HUES48 (cell line): Measurements from ENCODE around the gene PKD2.
A peak's percentile ranks its signal among the peaks of the same experiment; 100 is the strongest.

Experiments used
- H3K27ac ChIP-seq: one replicate; pipeline ENCODE4 v1.7.0; 2013; ENCODE audit warnings: low read depth, low read length, inconsistent platforms
- H3K27me3 ChIP-seq: 2 replicates; pipeline ENCODE4 v1.6.1; 2013; ENCODE audit warnings: mild to moderate bottlenecking, low read length; ENCODE audit not compliant: control insufficient read depth, insufficient read depth
- H3K36me3 ChIP-seq: 2 replicates; pipeline ENCODE4 v1.6.1; 2013; ENCODE audit warnings: low read length; ENCODE audit not compliant: control insufficient read depth, insufficient read depth
- H3K4me1 ChIP-seq: 2 replicates; pipeline ENCODE4 v1.6.1; 2013; ENCODE audit warnings: mild to moderate bottlenecking, low read length; ENCODE audit not compliant: control insufficient read depth, insufficient read depth
- H3K4me3 ChIP-seq: 2 replicates; pipeline ENCODE4 v1.5.1; 2013; ENCODE audit warnings: mild to moderate bottlenecking, low read depth, low read length
- H3K9ac ChIP-seq: 2 replicates; pipeline ENCODE4 v1.6.1; 2013; ENCODE audit warnings: mild to moderate bottlenecking, low read depth, low read length, moderate library complexity
- H3K9me3 ChIP-seq: 2 replicates; pipeline ENCODE4 v1.6.1; 2013; ENCODE audit warnings: low read length; ENCODE audit not compliant: control insufficient read depth, insufficient read depth

The PKD2 gene

DNA sequence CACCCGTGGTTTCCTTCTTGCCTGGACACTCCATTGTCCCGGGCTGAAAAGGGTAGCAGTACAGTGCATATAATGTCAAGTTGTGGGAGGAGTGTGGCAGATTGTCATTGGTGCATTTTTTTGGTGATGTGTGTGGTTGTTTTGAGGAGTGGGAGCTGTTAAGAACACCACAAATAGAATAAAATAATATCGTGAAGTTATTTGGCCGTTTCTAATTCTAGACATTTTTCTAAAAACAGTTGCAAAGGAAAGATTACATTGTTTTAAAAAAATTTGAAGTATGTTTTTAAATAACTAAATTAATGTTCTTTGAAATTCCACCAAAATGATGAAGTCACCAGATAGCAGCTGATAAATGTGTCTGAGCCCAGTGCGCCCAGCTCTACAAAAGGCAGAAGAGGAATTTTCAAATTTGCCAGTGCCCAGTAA lies 1.3 kb downstream of the PKD2 start:
- Histone ChIP-seq H3K27ac (no peak overlapping the region), H3K27me3 (peaks cover 22% of the 10 kb centered on the region), H3K4me3 (peak overlapping the region; percentile 68), H3K9ac (peak overlapping the region; percentile 80; the same call in 1 of the 2 replicates), H3K9me3 (no peaks in the 10 kb centered on the region), H3K36me3 (no peaks in the 10 kb centered on the region), H3K4me1 (peaks cover 51% of the 10 kb centered on the region)

- no peaks in the 10 kb centered on the region for H3K36me3 ChIP-seq
- no peaks in the 10 kb centered on the region for H3K9me3 ChIP-seq
- peaks cover 51% of the 10 kb centered on the region for H3K4me1 ChIP-seq
- no peak overlapping the region for H3K27ac ChIP-seq
- peak overlapping the region; percentile 68; the same call in 1 of the 2 replicates for H3K4me3 ChIP-seq
- H3K27me3 ChIP-seq, result peaks cover 22% of the 10 kb centered on the region
- no peak overlapping the region for H3K9ac ChIP-seq
Observed at GRCh38 chr4:88009871-88010270, 2.4 kb downstream of the PKD2 start.

DNA sequence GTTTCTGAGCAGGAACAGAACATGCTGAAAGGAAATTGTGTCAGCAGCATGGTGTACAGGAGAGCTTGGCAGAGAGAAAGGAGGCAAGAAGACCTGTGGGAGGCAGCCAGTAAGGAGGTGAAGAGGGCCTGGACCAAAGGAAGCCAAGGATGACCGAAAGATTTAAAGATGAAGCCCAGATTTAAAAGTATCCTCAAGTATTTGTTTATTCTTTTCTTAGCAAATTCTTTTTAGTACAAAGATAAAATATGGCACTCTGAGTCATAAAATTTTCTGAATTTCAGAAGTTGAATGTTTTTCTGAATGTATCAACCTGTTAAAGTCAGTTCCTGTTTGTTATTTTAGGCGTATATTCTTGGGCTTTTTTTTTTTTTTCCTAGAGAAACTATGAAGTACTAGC lies 3.5 kb downstream of the PKD2 start:
- Histone ChIP-seq H3K4me3 (no peak overlapping the region), H3K36me3 (no peaks in the 10 kb centered on the region), H3K27me3 (peaks cover 12% of the 10 kb centered on the region), H3K9ac (no peak overlapping the region), H3K9me3 (no peaks in the 10 kb centered on the region), H3K27ac (no peak overlapping the region), H3K4me1 (peaks cover 51% of the 10 kb centered on the region)

- no peak overlapping the region for H3K27ac ChIP-seq
- H3K4me3 ChIP-seq, result no peak overlapping the region
- no peak overlapping the region for H3K9ac ChIP-seq
- H3K36me3 ChIP-seq, result no peaks in the 10 kb centered on the region
- peaks cover 43% of the 10 kb centered on the region for H3K4me1 ChIP-seq
- no peaks in the 10 kb centered on the region for H3K9me3 ChIP-seq
- H3K27me3 ChIP-seq, result no peaks in the 10 kb centered on the region
Observed at GRCh38 chr4:88012647-88013046, 5.2 kb downstream of the PKD2 start.

- Histone ChIP-seq H3K4me1 (peaks cover 33% of the 10 kb centered on the region), H3K9ac (no peak overlapping the region)
Observed at GRCh38 chr4:88014386-88014905, 7.0 kb downstream of the PKD2 start.

DNA sequence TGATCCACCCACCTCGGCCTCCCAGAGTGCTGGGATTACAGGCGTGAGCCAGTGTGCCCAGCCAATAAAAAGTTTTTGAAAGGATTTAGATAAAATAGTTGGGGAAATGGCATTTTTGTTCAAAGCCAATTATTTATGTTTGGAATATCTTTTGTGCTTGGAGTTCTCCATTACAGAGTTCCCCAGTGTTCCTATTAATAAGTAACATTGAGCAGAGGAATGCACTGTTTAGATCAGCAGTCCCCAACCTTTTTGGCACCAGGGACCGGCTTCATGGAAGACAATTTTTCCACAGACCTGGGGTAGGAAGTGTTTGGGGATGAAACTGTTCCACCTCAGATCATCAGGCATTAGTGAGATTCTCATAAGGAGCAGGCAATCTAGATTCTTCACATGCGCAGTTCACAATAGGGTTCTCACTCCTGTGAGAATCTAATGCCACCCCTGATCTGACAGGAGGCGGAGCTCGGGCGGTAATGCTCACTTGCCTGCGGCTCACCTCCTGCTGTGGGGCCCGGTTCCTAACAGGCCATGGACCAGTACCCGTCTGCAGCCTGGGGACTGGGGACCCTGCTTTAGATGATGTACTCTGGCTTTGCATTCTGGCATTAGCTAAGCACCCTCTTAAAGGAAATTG lies 8.3 kb downstream of the PKD2 start:
- H3K9ac ChIP-seq, result no peak overlapping the region
- H3K9me3 ChIP-seq, result no peaks in the 10 kb centered on the region
- H3K4me1 ChIP-seq, result peaks cover 22% of the 10 kb centered on the region; the same call in 1 of the 2 replicates
- H3K36me3 ChIP-seq, result peaks cover 15% of the 10 kb centered on the region
- H3K27me3 ChIP-seq, result no peaks in the 10 kb centered on the region
- no peak overlapping the region for H3K4me3 ChIP-seq
- H3K27ac ChIP-seq, result no peak overlapping the region

More at GRCh38 chr4:88014386-88014905, 7.0 kb downstream of the PKD2 start:
- no peak overlapping the region for H3K27ac ChIP-seq
- H3K9me3 ChIP-seq, result no peaks in the 10 kb centered on the region
- peaks cover 2% of the 10 kb centered on the region; the same call in 1 of the 2 replicates for H3K36me3 ChIP-seq
- no peaks in the 10 kb centered on the region for H3K27me3 ChIP-seq
- no peak overlapping the region for H3K4me3 ChIP-seq

DNA sequence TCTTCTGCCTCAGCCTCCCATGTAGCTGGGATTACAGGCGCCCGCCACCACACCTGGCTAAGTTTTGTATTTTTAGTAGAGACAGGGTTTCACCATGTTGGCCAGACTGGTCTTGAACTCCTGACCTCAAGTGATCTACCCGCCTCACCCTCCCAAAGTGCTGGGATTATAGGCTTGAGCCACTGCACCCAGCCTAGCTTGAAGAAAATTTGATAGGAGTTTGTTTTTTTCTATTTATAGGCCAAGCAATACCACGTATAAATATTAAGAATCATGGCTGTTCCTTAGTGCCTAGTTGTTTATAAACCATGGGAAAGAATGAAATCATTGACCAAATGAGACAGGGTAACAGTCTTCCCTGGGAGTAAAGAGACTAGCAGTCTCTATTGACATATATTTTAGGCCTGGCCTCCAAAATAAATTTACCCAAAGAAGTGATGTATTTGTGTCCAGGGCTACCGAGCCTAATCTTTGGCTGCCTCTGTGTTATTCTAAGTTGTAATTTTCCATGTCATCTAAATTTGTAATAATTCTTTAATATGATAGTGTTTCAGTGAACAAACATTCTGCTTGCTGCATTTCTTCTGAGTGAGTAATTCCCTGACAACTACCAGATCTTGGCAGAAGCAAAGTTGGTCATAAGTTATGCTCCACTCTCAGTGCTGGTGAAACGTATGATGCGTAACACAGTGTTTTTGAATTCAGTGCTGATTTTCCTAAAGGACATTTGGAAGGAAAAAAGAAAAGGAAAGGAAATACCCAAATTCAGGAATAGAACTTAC lies 10.3 kb downstream of the PKD2 start:
- H3K36me3 ChIP-seq, result peaks cover 34% of the 10 kb centered on the region
- no peaks in the 10 kb centered on the region for H3K27me3 ChIP-seq
- no peak overlapping the region for H3K4me3 ChIP-seq
- no peak overlapping the region for H3K27ac ChIP-seq
- 0 out of 2 replicates have a peak, but pooled peaks cover 7% of the 10 kb centered on the region for H3K4me1 ChIP-seq
- no peak overlapping the region for H3K9ac ChIP-seq
- no peaks in the 10 kb centered on the region for H3K9me3 ChIP-seq

DNA sequence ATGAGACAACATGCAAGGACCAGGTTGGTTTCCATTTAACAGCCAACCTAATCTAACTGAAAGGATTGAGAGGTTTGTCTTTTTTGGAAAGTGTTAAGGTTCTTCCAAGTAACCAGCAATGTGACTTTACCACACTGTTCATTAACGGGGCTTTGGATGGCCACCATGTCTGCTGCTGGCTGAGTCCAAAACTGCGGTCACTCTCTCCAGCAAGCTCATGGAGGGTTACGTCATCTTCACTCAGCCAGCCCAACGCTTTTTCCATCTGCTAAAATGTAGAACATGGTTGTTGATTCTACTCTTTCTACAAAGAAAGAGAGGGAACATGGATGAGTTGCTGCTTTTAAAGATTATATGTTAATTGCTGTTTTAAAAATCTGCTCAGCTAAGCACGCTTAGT lies 11.0 kb downstream of the PKD2 start:
- H3K9me3 ChIP-seq, result no peaks in the 10 kb centered on the region

GRCh38 chr4:88021824-88022223 lies 14.4 kb downstream of the PKD2 start:
- Histone ChIP-seq H3K27ac (no peak overlapping the region), H3K4me3 (no peak overlapping the region), H3K27me3 (no peaks in the 10 kb centered on the region), H3K9ac (no peak overlapping the region), H3K4me1 (no peaks in the 10 kb centered on the region), H3K9me3 (peaks cover 13% of the 10 kb centered on the region), H3K36me3 (peaks cover 54% of the 10 kb centered on the region)

More for the DNA sequence above, 11.0 kb downstream of the PKD2 start:
- Histone ChIP-seq H3K27ac (no peak overlapping the region), H3K27me3 (no peaks in the 10 kb centered on the region), H3K4me1 (no peaks in the 10 kb centered on the region), H3K4me3 (no peak overlapping the region), H3K9ac (no peak overlapping the region), H3K36me3 (peaks cover 40% of the 10 kb centered on the region)

DNA sequence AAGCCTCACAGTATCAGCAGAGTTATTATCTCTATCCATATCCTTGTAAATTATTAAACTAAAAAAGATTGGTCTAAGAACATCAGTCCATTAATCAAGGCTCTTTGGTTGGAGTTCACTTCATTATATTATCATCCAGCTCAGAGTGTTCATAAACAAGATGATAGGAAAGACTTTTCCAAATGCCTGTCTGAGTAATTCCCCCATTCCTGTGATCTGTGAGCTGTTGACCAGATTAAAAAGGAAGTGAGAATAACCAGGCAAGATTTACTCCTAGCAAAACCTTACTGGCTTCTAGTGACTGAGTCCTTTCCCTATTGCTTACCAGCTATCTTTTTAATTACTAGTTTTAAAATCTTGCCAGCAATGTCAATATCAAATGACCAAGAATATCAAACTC lies 14.9 kb downstream of the PKD2 start:
- Histone ChIP-seq H3K27ac (no peak overlapping the region), H3K4me3 (no peak overlapping the region), H3K36me3 (peaks cover 54% of the 10 kb centered on the region), H3K9ac (no peak overlapping the region), H3K9me3 (peaks cover 13% of the 10 kb centered on the region), H3K4me1 (no peaks in the 10 kb centered on the region), H3K27me3 (no peaks in the 10 kb centered on the region)
